ENCODE results near the gene PFKFB1. TPM values are rescaled to one million over a fixed set of nuclear protein-coding genes. Genes with fewer than 3 reads are reported as not detected.

The PFKFB1 gene
- polyA plus RNA-seq, 1 experiment: not detected

GRCh38 chrX:55014897-55015299, 20.9 kb upstream of the PFKFB1 start:
- ChIA-PET CTCF (no interaction called here), POLR2A (no interaction called here)
- H3K9me3 ChIP-seq (ENCODE audit: control insufficient read depth, insufficient read depth, low read length): no peaks in the 10 kb centered on the region
- H3K4me3 ChIP-seq (ENCODE audit: low read depth, low read length): no peak overlapping the region
- no peak overlapping the region for H3K27ac ChIP-seq (ENCODE audit: low read depth, low read length)
- no peaks in the 10 kb centered on the region for H3K27me3 ChIP-seq (ENCODE audit: control insufficient read depth, insufficient read depth, low read length)
- no peak for DNase-seq (ENCODE audit: low read depth, low spot score)
- no peak for TF ChIP-seq CTCF (IDR thresholded peaks at IDR 0.05; ENCODE audit: low read depth, low read length)

GRCh38 chrX:55011294-55011693, 17.3 kb upstream of the PFKFB1 start:
- DNase-seq (ENCODE audit: low read depth, low spot score): no peak
- H3K9me3 ChIP-seq (ENCODE audit: control insufficient read depth, insufficient read depth, low read length): no peaks in the 10 kb centered on the region
- no peaks in the 10 kb centered on the region for H3K27me3 ChIP-seq (ENCODE audit: control insufficient read depth, insufficient read depth, low read length)
- ChIA-PET POLR2A (no interaction called here), CTCF (interaction anchor here (1.0 to 1.1 kb wide), 2 partner anchors 11 to 46 kb away, joined by 3 read pairs; no protein-coding TSS in a partner anchor)
- H3K27ac ChIP-seq (ENCODE audit: low read depth, low read length): no peak overlapping the region
- no peak overlapping the region for H3K4me3 ChIP-seq (ENCODE audit: low read depth, low read length)
- TF ChIP-seq CTCF (IDR thresholded peaks at IDR 0.05; ENCODE audit: low read depth, low read length): peak; percentile 36; the same call in 1 of the 2 replicates

- H3K4me3 ChIP-seq (ENCODE audit: low read depth, low read length): no peak overlapping the region
- no peaks in the 10 kb centered on the region for H3K27me3 ChIP-seq (ENCODE audit: control insufficient read depth, insufficient read depth, low read length)
- CTCF ChIA-PET: interaction anchor here (2.2 kb wide), 1 partner anchor 369 kb away, joined by 7 read pairs; no protein-coding TSS in a partner anchor
- no peak overlapping the region for H3K27ac ChIP-seq (ENCODE audit: low read depth, low read length)
- no peaks in the 10 kb centered on the region for H3K9me3 ChIP-seq (ENCODE audit: control insufficient read depth, insufficient read depth, low read length)
- POLR2A ChIA-PET: no interaction called here
- TF ChIP-seq CTCF (IDR thresholded peaks at IDR 0.05; ENCODE audit: low read depth, low read length): no peak
- DNase-seq (ENCODE audit: low read depth, low spot score): no peak
Measured at GRCh38 chrX:55008571-55009358, 14.8 kb upstream of the PFKFB1 start.

- ChIA-PET POLR2A (no interaction called here), CTCF (interaction anchor here (2.2 kb wide), 1 partner anchor 368 kb away, joined by 7 read pairs; no protein-coding TSS in a partner anchor)
- H3K27me3 ChIP-seq (ENCODE audit: control insufficient read depth, insufficient read depth, low read length): no peaks in the 10 kb centered on the region
- no peak overlapping the region for H3K4me3 ChIP-seq (ENCODE audit: low read depth, low read length)
- peak overlapping the region; percentile 39 for H3K27ac ChIP-seq (ENCODE audit: low read depth, low read length)
- no peak for TF ChIP-seq CTCF (IDR thresholded peaks at IDR 0.05; ENCODE audit: low read depth, low read length)
- no peaks in the 10 kb centered on the region for H3K9me3 ChIP-seq (ENCODE audit: control insufficient read depth, insufficient read depth, low read length)
- DNase-seq (ENCODE audit: low read depth, low spot score): peak; percentile 11
Measured at GRCh38 chrX:55007656-55008055, 13.7 kb upstream of the PFKFB1 start.

GRCh38 chrX:55006827-55007621, 13.0 kb upstream of the PFKFB1 start:
- H3K27me3 ChIP-seq (ENCODE audit: control insufficient read depth, insufficient read depth, low read length): no peaks in the 10 kb centered on the region
- TF ChIP-seq CTCF (IDR thresholded peaks at IDR 0.05; ENCODE audit: low read depth, low read length): no peak
- H3K4me3 ChIP-seq (ENCODE audit: low read depth, low read length): no peak overlapping the region
- no peaks in the 10 kb centered on the region for H3K9me3 ChIP-seq (ENCODE audit: control insufficient read depth, insufficient read depth, low read length)
- ChIA-PET CTCF (interaction anchor here (2.2 kb wide), 1 partner anchor 367 kb away, joined by 7 read pairs; no protein-coding TSS in a partner anchor), POLR2A (no interaction called here)
- DNase-seq (ENCODE audit: low read depth, low spot score): no peak
- peak overlapping the region; percentile 39 for H3K27ac ChIP-seq (ENCODE audit: low read depth, low read length)
